Measurements from ENCODE around the gene CARMIL1. TPM values are rescaled to one million over a fixed set of nuclear protein-coding genes. Genes with fewer than 3 reads are reported as not detected.

CARMIL1 gene
- total and polyA plus RNA-seq, 10 of the 15 experiments (the other 5 are each of a cell fraction or from before 2014, with no cell fraction given): 6.4 to 18.1 (median 10.3) TPM

- TF ChIP-seq REST (IDR thresholded peaks at IDR 0.05; ENCODE audit: low read depth, low read length): no peak
- no peak for TF ChIP-seq NFYA (IDR thresholded peaks at IDR 0.05; ENCODE audit: borderline replicate concordance, low read depth, low read length)
- no peak for TF ChIP-seq ZBTB4 (CRISPR knock-in tag; IDR thresholded peaks at IDR 0.05)
- no peak for TF ChIP-seq E2F4 (IDR thresholded peaks at IDR 0.05; ENCODE audit: low read depth, low read length)
- no peak for TF ChIP-seq RUNX3 (IDR thresholded peaks at IDR 0.05; ENCODE audit: low read length)
Measured at GRCh38 chr6:25439368-25439767, 160.2 kb downstream of the CARMIL1 start (continued).
